Fibroblast of skin of back (primary cell): ENCODE results near the gene LAMTOR4.
"Not testable (repeated sequence)": the region's sequence is repeated elsewhere in the genome, so short reads cannot be mapped to it uniquely, and the experiment has no call there.

Experiments
- DNase-seq: peaks from one replicate; pipeline ENCODE4 v3.0.0-alpha.2; 2013

The LAMTOR4 gene

DNA sequence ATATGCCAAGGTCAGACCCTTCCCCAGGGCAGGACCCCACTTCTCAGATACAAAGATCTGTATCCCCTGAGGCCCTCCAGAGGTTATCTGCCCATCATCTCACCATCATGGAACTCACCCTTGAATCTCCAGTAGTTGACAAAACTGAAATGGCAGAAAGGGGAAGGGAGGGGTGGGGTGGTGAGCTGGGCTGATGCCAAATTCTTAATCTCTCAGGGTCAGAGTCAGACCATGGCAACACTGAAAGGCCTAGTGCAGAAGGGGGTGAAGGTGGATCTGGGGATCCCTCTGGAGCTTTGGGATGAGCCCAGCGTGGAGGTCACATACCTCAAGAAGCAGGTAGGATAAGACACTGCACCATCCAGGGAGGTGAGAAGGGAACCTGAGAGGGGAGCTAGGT is 26.1 kb upstream of the LAMTOR4 start:
- no peak for DNase-seq

GRCh38 chr7:100124301-100125230 is 24.2 kb upstream of the LAMTOR4 start:
- DNase-seq, result no peak

DNA sequence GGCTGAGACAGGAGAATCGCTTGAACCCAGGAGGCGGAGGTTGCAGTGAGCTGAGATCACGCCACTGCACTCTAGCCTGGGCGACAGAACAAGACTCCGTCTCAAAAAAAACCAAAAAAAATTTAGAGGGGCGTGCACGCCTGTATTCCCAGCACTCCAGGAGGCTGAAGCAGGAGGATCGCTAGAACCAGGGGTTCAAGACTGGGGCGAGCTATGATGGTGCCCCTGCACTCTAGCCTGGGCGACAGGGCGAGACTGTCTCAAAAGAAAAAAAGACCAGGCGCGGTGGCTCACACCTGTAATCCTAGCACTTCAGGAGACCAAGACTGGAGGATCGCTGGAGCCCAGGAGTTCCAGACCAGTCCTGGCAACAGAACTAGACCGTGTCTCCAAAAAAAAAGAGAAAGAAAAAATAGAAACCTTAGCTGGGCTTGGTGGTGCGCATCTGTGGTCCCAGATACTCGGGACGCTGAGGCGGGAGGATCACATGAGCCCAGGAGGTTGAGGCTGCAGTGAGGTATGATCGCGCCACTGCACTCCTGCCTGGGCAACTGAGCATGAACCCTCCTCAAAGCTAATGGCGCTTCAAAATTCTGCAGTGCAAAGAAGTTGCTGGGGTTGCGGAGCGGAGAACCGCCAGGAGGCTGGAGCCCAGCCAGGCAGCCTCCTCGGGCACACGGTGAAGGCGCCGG is 22.3 kb upstream of the LAMTOR4 start:
- no peak for DNase-seq

- DNase-seq, result peak; percentile 92
Measured at GRCh38 chr7:100126931-100127865, 21.5 kb upstream of the LAMTOR4 start, which contains the start of gene MBLAC1. TSS of gene MBLAC1 (plus strand) at chr7:100126967. CDS start at chr7:100127396, 429 bp downstream.

DNA sequence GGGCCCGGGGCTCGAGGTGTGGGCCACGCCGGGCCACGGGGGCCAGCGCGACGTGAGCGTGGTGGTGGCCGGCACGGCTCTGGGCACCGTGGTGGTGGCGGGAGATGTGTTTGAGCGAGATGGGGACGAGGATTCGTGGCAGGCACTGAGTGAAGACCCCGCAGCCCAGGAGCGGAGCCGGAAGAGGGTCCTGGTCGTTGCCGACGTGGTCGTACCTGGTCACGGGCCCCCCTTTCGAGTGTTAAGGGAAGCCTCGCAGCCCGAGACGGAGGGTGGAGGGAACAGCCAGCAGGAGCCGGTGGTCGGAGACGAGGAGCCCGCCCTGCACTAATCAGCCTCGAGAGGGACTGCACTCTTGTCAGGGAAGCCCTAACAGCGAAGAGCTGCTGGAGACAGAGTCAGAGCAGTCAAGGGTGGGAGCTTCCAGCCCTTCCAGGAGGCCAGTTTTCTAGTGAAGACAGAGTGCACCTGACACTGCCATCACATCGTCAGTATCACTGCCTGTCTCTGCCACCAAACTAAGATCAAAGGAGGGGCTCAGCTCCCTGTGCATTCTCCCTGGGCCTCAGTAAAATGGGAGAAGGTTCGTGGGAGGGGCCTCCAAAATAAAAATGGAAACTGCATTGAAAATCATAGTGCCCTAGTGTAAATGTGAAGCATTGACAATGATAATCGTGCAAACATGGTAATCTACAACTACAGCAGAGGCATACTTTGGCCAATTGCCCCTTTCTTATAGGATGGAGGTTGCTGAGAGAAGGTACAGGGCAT is 20.7 kb upstream of the LAMTOR4 start:
- no peak for DNase-seq

GRCh38 chr7:100128637-100128963 is 20.1 kb upstream of the LAMTOR4 start:
- no peak for DNase-seq

DNA sequence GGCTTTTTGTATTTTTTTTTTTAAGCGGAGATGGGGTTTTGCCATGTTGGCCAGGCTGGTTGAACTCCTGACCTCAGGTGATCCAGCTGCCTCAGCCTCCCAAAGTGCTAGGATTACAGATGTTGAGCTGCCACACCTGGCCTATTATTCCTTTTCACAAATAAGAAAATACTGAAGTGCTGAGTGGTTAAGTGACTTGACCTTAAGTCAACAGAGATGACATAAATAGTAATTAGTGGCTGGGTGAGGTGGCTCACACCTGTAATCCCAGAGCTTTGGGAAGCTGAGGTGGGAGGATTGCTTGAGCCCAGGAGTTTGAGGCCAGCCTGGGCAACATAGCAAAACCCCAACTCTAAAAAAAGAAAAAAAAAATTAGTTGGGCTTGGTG is 18.5 kb upstream of the LAMTOR4 start:
- DNase-seq, result not testable (repeated sequence)

GRCh38 chr7:100130608-100131453 is 17.9 kb upstream of the LAMTOR4 start:
- peak; percentile 48 for DNase-seq

DNA sequence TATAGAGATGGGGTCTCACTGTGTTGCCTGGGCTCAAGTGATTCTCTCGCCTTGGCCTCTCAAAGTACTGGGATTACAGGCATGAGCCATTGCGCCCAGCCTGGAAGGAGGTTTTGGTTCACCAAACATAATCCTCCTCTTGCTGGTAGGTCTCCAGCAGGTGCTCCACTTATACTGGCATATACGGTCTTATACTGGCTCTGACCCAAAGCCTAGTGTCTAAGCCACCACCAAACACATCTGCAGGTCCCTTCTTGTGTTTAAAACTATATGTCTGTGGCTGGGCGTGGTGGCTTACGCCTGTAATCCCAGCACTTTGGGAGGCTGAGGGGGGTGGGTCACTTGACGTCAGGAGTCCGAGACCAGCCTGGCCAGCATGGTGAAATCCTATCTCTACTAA is 16.6 kb upstream of the LAMTOR4 start:
- no peak for DNase-seq

- DNase-seq, result peak; percentile 64
Measured at GRCh38 chr7:100132697-100133151, 16.0 kb upstream of the LAMTOR4 start.

GRCh38 chr7:100137851-100138760 is 10.6 kb upstream of the LAMTOR4 start:
- no peak for DNase-seq

DNA sequence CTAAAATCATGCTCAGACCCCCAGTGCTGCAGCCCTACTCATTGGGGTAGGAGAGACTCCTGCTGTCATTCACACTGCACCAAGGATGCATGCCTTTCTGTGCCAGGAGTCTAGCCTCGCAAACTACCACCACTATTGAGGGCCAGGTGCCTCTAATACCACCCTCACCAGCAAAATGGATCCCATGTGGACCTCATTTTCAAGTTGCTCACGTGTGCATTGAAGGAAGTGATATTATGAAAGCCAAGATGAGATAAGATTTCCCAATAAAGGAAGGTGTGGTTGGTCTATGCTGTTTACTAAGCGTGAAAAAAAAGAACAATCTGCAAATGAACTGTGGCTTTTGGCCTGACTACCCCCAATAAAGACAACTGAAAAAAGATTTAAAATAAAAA is 7.2 kb upstream of the LAMTOR4 start:
- DNase-seq, result no peak

- DNase-seq, result no peak
Measured at GRCh38 chr7:100142461-100142860, 6.3 kb upstream of the LAMTOR4 start.

- DNase-seq, result not testable (repeated sequence)
Measured at GRCh38 chr7:100146350-100146749, 2.4 kb upstream of the LAMTOR4 start.

GRCh38 chr7:100147278-100147677 is 1.4 kb upstream of the LAMTOR4 start:
- DNase-seq, result no peak

DNA sequence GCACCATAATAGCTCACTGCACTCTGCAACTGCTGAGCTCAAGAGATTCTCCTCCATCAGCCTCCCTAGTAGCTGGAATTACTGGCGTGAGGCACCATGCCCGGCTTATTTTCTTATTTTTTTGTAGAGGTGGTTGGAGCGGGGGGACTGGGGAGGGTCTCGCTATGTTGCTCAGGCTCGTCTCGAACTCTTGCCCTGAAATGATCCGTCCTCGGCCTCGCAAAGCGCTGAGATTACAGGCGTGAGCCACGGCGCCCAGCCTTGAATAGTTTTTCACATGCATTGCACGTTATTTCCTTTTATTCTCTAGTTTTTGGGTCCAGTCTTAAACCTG is 526 bp upstream of the LAMTOR4 start:
- no peak for DNase-seq

DNA sequence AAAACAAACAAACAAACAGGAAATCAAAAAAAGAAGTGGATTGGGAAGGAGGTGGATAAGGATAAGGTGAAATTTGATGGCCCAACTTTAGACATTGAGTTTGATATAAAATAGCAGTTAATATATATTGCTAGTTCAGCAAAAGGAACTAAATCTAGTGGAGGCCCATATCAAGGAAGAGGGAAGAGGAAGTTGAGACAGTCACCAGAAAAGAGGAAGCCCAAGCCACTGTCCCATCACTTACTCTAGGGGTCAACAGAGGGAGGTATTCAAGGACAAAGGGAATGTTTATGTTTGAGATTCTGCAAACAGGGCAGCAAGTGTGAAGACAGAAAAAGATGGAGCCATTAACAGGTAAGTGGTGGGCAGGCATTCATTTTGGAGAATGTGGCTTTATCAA is 3.7 kb downstream of the LAMTOR4 start:
- DNase-seq, result no peak

GRCh38 chr7:100152937-100153666 is 4.4 kb downstream of the LAMTOR4 start:
- no peak for DNase-seq
